Measurements from ENCODE around the gene SLC22A23. TPM values are rescaled to one million over a fixed set of nuclear protein-coding genes. Genes with fewer than 3 reads are reported as not detected.

SLC22A23 gene
- total and polyA plus RNA-seq, 4 donors: 4.9 to 45.4 (median 19.7) TPM

DNA sequence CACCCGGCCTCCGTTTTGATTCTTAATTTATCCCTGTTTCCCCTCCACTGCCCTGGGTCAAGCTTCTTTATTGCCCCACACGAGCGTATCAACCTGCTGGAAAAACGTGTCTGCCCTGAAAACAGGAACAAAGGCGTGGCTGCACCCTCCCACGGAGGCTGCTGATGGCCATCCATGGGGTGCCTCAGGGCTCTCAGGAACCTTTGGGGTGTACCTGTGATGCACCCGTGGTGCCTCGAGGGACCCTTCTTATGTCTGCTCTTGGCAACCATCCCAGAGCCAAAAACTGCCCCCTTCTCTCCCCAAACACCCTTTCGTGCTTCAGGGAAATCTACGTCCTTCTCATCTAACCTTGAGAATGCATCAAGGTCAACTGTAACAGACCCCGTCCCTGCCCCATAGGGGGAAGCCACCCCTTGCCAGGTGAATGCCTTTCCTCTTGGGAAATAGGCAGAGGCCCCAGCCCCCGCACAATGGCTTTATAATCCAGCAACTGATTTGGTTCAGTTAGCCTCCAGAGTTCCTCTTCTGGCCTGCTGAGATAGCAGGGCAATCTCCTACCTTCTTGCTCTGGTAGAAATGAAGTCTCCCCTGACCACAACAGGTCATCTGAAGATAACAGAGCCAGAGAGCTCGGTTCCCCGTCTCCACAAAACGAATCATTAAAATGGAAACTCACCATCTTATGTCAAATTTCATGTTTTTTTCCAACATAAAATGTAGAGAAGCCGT is 168.7 kb downstream of the SLC22A23 start:
- 86% methylated on average over 17 of the region's 17 CpGs for WGBS
- H3K36me3 ChIP-seq (ENCODE audit: control insufficient read depth in 4 of 4, insufficient read depth in 3 of 4, low read depth in 1 of 4, low read length in 3 of 4): peaks cover 2 to 32% (median 13%) of the 10 kb centered on the region in 4 donors

DNA sequence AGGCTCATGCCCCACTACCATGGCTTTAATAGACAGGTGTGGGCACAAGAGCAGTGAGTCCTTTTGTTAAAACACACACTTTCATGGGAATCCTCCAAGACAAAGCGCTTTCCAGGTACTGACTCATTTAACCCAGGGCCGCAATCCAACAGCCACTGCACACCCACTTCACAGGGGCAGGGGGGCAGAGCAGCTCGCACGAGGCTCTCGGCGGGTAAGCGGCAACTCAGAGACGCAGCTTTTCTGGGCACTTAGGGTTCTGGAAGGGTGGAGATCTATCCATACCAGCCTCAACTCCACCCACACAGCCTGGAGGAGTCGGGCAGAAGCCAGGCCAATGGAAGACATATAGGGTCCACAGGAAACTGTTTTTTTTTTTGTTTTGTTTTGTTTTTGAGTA is 169.5 kb downstream of the SLC22A23 start:
- TF ChIP-seq, protein P1, sequence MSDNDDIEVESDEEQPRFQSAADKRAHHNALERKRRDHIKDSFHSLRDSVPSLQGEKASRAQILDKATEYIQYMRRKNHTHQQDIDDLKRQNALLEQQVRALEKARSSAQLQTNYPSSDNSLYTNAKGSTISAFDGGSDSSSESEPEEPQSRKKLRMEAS (IDR thresholded peaks at IDR 0.05): no peak
- TF ChIP-seq GABPA (IDR thresholded peaks at IDR 0.05 in 1 of 2, conservative IDR thresholded peaks at IDR 0.05 in 1 of 2): no peak

More for the DNA sequence above, 168.7 kb downstream of the SLC22A23 start:
- Histone ChIP-seq H3K4me1 (ENCODE audit: control insufficient read depth in 4 of 4, insufficient read depth in 4 of 4, low read length in 3 of 4) (no peaks in the 10 kb centered on the region), H3K4me3 (ENCODE audit: low read depth in 1 of 3, low read length in 3 of 3) (no peak overlapping the region), H3K27me3 (ENCODE audit: control insufficient read depth in 4 of 4, insufficient read depth in 4 of 4, low read length in 3 of 4) (no peaks in the 10 kb centered on the region), H3K9me3 (ENCODE audit: control insufficient read depth in 4 of 4, low read length in 3 of 4) (no peaks in the 10 kb centered on the region), H3K27ac (ENCODE audit: low read depth in 1 of 2, low read length in 2 of 2) (no peak overlapping the region), H3K9ac (ENCODE audit: low read depth in 1 of 2, low read length in 2 of 2) (no peak overlapping the region)
- no peak for DNase-seq (ENCODE audit: low spot score)
- TF ChIP-seq RXRA (IDR thresholded peaks at IDR 0.05) (no peak), HNF4G (IDR thresholded peaks at IDR 0.05) (no peak), EGR1 (IDR thresholded peaks at IDR 0.05; ENCODE audit: low read depth in 2 of 2) (no peak), YY1 (IDR thresholded peaks at IDR 0.05) (no peak), FOXA1 (IDR thresholded peaks at IDR 0.05) (no peak)
- TF ChIP-seq, protein P2, sequence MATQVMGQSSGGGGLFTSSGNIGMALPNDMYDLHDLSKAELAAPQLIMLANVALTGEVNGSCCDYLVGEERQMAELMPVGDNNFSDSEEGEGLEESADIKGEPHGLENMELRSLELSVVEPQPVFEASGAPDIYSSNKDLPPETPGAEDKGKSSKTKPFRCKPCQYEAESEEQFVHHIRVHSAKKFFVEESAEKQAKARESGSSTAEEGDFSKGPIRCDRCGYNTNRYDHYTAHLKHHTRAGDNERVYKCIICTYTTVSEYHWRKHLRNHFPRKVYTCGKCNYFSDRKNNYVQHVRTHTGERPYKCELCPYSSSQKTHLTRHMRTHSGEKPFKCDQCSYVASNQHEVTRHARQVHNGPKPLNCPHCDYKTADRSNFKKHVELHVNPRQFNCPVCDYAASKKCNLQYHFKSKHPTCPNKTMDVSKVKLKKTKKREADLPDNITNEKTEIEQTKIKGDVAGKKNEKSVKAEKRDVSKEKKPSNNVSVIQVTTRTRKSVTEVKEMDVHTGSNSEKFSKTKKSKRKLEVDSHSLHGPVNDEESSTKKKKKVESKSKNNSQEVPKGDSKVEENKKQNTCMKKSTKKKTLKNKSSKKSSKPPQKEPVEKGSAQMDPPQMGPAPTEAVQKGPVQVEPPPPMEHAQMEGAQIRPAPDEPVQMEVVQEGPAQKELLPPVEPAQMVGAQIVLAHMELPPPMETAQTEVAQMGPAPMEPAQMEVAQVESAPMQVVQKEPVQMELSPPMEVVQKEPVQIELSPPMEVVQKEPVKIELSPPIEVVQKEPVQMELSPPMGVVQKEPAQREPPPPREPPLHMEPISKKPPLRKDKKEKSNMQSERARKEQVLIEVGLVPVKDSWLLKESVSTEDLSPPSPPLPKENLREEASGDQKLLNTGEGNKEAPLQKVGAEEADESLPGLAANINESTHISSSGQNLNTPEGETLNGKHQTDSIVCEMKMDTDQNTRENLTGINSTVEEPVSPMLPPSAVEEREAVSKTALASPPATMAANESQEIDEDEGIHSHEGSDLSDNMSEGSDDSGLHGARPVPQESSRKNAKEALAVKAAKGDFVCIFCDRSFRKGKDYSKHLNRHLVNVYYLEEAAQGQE (IDR thresholded peaks at IDR 0.05): no peak
- TF ChIP-seq, protein P3, sequence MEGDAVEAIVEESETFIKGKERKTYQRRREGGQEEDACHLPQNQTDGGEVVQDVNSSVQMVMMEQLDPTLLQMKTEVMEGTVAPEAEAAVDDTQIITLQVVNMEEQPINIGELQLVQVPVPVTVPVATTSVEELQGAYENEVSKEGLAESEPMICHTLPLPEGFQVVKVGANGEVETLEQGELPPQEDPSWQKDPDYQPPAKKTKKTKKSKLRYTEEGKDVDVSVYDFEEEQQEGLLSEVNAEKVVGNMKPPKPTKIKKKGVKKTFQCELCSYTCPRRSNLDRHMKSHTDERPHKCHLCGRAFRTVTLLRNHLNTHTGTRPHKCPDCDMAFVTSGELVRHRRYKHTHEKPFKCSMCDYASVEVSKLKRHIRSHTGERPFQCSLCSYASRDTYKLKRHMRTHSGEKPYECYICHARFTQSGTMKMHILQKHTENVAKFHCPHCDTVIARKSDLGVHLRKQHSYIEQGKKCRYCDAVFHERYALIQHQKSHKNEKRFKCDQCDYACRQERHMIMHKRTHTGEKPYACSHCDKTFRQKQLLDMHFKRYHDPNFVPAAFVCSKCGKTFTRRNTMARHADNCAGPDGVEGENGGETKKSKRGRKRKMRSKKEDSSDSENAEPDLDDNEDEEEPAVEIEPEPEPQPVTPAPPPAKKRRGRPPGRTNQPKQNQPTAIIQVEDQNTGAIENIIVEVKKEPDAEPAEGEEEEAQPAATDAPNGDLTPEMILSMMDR (IDR thresholded peaks at IDR 0.05; ENCODE audit: low read depth, low read length, missing input control): no peak

DNA sequence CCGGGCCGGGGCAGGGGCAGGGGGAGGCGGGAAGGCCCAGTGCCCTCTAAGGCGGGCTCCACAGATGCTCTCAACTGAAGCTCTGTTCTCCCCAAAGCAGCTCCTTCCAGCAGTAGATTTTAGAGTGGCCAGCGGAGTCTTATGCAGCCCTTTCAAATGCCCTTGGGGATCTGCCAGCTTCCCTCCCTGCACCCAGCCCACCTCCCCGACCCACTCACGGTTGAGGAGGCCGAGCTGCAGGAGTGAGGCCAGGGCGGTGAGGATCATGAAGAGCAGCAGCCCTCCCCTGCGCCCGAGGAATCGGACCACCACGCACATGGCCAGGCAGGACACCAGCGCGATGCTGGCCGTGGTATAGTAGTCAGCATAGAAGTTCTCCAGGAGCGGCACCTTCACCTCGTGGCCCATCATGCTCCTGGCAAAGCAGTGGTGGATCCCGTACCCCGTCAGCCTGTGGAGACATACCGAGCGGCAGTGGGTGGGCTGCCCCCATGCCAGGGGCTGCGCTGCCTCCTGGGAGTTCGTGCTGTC is 170.1 kb downstream of the SLC22A23 start:
- H3K36me3 ChIP-seq (ENCODE audit: control insufficient read depth in 4 of 4, insufficient read depth in 3 of 4, low read depth in 1 of 4, low read length in 3 of 4): peaks cover 2 to 39% (median 20%) of the 10 kb centered on the region in 4 donors

More for the DNA sequence above, 169.5 kb downstream of the SLC22A23 start:
- no peaks in the 10 kb centered on the region for H3K27me3 ChIP-seq (ENCODE audit: control insufficient read depth in 4 of 4, insufficient read depth in 4 of 4, low read length in 3 of 4)
- H3K4me1 ChIP-seq (ENCODE audit: control insufficient read depth in 4 of 4, insufficient read depth in 4 of 4, low read length in 3 of 4): no peaks in the 10 kb centered on the region
- 86% methylated on average over 9 of the region's 9 CpGs for WGBS
- H3K9ac ChIP-seq (ENCODE audit: low read depth in 1 of 2, low read length in 2 of 2): no peak overlapping the region
- no peak for DNase-seq (ENCODE audit: low spot score)
- H3K4me3 ChIP-seq (ENCODE audit: low read depth in 1 of 3, low read length in 3 of 3): no peak overlapping the region
- H3K9me3 ChIP-seq (ENCODE audit: control insufficient read depth in 4 of 4, low read length in 3 of 4): no peaks in the 10 kb centered on the region
- peaks cover 2 to 35% (median 18%) of the 10 kb centered on the region in 4 donors for H3K36me3 ChIP-seq (ENCODE audit: control insufficient read depth in 4 of 4, insufficient read depth in 3 of 4, low read depth in 1 of 4, low read length in 3 of 4)
- no peak overlapping the region for H3K27ac ChIP-seq (ENCODE audit: low read depth in 1 of 2, low read length in 2 of 2)

More for the DNA sequence above, 170.1 kb downstream of the SLC22A23 start:
- H3K27ac ChIP-seq (ENCODE audit: low read depth in 1 of 2, low read length in 2 of 2): no peak overlapping the region
- WGBS: 97% methylated on average over 24 of the region's 24 CpGs
- DNase-seq (ENCODE audit: low spot score): no peak
- H3K9ac ChIP-seq (ENCODE audit: low read depth in 1 of 2, low read length in 2 of 2): no peak overlapping the region
- no peaks in the 10 kb centered on the region for H3K9me3 ChIP-seq (ENCODE audit: control insufficient read depth in 4 of 4, low read length in 3 of 4)
- H3K27me3 ChIP-seq (ENCODE audit: control insufficient read depth in 4 of 4, insufficient read depth in 4 of 4, low read length in 3 of 4): no peaks in the 10 kb centered on the region
- no peak overlapping the region for H3K4me3 ChIP-seq (ENCODE audit: low read depth in 1 of 3, low read length in 3 of 3)
- TF ChIP-seq, protein P3 (IDR thresholded peaks at IDR 0.05; ENCODE audit: low read depth, low read length, missing input control): no peak
- TF ChIP-seq SP1 (IDR thresholded peaks at IDR 0.05) (no peak), TAF1 (conservative IDR thresholded peaks at IDR 0.05) (no peak), RXRA (IDR thresholded peaks at IDR 0.05) (no peak), FOXA2 (IDR thresholded peaks at IDR 0.05) (no peak), GABPA (IDR thresholded peaks at IDR 0.05 in 1 of 2, conservative IDR thresholded peaks at IDR 0.05 in 1 of 2) (no peak), HNF4G (IDR thresholded peaks at IDR 0.05) (no peak), EGR1 (IDR thresholded peaks at IDR 0.05; ENCODE audit: low read depth in 2 of 2) (no peak), YY1 (IDR thresholded peaks at IDR 0.05) (no peak), RAD21 (IDR thresholded peaks at IDR 0.05) (no peak)
- TF ChIP-seq, protein P4, sequence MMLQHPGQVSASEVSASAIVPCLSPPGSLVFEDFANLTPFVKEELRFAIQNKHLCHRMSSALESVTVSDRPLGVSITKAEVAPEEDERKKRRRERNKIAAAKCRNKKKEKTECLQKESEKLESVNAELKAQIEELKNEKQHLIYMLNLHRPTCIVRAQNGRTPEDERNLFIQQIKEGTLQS (IDR thresholded peaks at IDR 0.05): no peak
- H3K4me1 ChIP-seq (ENCODE audit: control insufficient read depth in 4 of 4, insufficient read depth in 4 of 4, low read length in 3 of 4): no peaks in the 10 kb centered on the region
